AG04450 (cell line): ENCODE measurements around the gene ANXA8. TPM values are rescaled to one million over a fixed set of nuclear protein-coding genes. Genes with fewer than 3 reads are reported as not detected.
A peak's percentile ranks its signal among the peaks of the same experiment; 100 is the strongest.
"Not testable (repeated sequence)": the region's sequence is repeated elsewhere in the genome, so short reads cannot be mapped to it uniquely, and the experiment has no call there.

Source experiments
- CTCF ChIA-PET: fragments of 300-600, 350-600 bp; formaldehyde crosslinking; extraction: SDS; loops from one replicate; lab custom pipeline; 2022; ENCODE audit warnings: antibody characterized with exemption, inconsistent platforms; lab: Charles Lee
- POLR2A ChIA-PET: fragments of 350-600 bp; formaldehyde crosslinking; extraction: SDS; loops from one replicate; lab custom pipeline; 2021; ENCODE audit warnings: antibody characterized with exemption, inconsistent platforms; lab: Yijun Ruan, JAX
- DNase-seq: peaks from one replicate; pipeline ENCODE4 v3.0.0-alpha.2; 2011; ENCODE audit warnings: low read depth, low spot score
- H3K27ac ChIP-seq: one replicate; pipeline ENCODE4 v1.5.1; 2012; ENCODE audit warnings: low read depth, low read length, control low read depth
- H3K27me3 ChIP-seq: one replicate; pipeline ENCODE4 v1.6.0; 2012; ENCODE audit warnings: low read length; ENCODE audit not compliant: control insufficient read depth, insufficient read depth
- H3K4me3 ChIP-seq: 2 replicates; pipeline ENCODE4 v1.5.1; 2011; ENCODE audit warnings: mild to moderate bottlenecking, low read depth, low read length, control low read depth
- H3K9me3 ChIP-seq: 2 replicates; pipeline ENCODE4 v1.5.1; 2012; ENCODE audit warnings: low read length; ENCODE audit not compliant: control insufficient read depth, insufficient read depth
- polyA plus RNA-seq: library from polyadenylated mRNA; depleted of rRNA; stranded (reverse); fragments of >200 nt; gene quantifications from 2 replicates; pipeline ENCODE4 v1.2.3, GENCODE V29; 2011
- TF ChIP-seq, protein P1 (sequence below): IDR thresholded peaks from 2 replicates; pipeline ENCODE4 v1.5.1; 2011; ENCODE audit warnings: low read depth, low read length, control low read depth, inconsistent platforms

The ANXA8 gene
- polyA plus RNA-seq, 1 experiment = 0.42 TPM

- H3K27me3 ChIP-seq, POLR2A ChIA-PET, H3K9me3 ChIP-seq, CTCF ChIA-PET: not testable (repeated sequence)
- Histone ChIP-seq H3K4me3 (peak overlapping the region; percentile 27; the same call in 1 of the 2 replicates), H3K27ac (peak overlapping the region; percentile 68)
- peak; percentile 24 for DNase-seq
- TF ChIP-seq, protein P1, sequence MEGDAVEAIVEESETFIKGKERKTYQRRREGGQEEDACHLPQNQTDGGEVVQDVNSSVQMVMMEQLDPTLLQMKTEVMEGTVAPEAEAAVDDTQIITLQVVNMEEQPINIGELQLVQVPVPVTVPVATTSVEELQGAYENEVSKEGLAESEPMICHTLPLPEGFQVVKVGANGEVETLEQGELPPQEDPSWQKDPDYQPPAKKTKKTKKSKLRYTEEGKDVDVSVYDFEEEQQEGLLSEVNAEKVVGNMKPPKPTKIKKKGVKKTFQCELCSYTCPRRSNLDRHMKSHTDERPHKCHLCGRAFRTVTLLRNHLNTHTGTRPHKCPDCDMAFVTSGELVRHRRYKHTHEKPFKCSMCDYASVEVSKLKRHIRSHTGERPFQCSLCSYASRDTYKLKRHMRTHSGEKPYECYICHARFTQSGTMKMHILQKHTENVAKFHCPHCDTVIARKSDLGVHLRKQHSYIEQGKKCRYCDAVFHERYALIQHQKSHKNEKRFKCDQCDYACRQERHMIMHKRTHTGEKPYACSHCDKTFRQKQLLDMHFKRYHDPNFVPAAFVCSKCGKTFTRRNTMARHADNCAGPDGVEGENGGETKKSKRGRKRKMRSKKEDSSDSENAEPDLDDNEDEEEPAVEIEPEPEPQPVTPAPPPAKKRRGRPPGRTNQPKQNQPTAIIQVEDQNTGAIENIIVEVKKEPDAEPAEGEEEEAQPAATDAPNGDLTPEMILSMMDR = peak; percentile 35
Observed at GRCh38 chr10:47461261-47461687, 22.6 kb downstream of the ANXA8 start.

DNA sequence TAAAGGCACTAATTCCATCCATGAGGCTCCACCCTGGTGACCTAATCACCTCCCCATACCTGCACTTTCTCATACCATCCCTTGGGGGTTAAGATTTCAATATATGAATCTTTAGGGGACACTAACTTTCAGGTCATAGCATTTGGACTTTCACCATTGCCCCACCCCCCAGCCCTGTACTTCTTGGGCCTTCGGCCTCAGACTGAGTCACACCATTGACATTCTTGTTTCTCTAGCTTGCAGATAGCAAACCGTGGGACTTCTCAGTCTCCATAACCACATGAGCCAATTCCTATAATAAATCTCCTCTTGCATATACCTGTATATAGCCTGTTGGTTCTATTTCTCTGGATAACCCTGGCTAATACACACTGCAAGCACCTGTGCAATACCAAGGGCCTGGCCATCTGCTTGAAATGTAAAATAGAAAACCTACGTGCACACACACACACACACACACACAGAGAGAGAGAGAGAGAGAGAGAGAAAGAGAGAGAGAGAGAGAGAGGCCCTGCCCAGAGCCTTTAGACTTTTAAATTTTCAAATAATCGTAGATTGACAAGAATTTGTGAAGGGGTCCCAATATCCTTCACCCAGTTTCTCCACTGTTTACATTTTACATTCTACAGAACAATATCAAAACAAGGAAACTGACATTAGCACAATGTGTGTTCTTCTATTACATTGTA, 25.3 kb downstream of the ANXA8 start:
- peaks cover 4% of the 10 kb centered on the region for H3K27me3 ChIP-seq
- H3K9me3 ChIP-seq = no peaks in the 10 kb centered on the region
- H3K27ac ChIP-seq = no peak overlapping the region
- ChIA-PET POLR2A (no interaction called here), CTCF (no interaction called here)
- peak; percentile 33 for DNase-seq
- H3K4me3 ChIP-seq = no peak overlapping the region
- TF ChIP-seq, protein P1 = no peak

- TF ChIP-seq, protein P1 = no peak
- Histone ChIP-seq H3K4me3 (no peak overlapping the region), H3K27ac (no peak overlapping the region), H3K9me3 (no peaks in the 10 kb centered on the region), H3K27me3 (peaks cover 4% of the 10 kb centered on the region)
- ChIA-PET POLR2A (no interaction called here), CTCF (no interaction called here)
- DNase-seq = no peak
Observed at GRCh38 chr10:47457826-47458225, 26.1 kb downstream of the ANXA8 start.

DNA sequence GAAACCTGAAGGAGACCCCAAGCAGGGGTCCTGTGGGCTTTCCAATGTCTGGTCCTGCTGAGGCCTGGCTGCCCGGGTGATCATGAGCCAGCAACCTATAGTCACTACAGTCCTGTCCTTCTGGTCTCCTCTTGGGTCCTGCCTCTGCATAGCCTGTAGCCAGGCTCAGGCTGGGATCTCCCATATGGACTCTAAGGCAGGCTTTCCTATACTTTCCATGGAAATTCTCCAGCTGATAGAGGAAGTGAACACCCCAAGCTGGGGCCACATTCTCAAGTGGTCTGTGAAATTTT, 26.4 kb downstream of the ANXA8 start:
- ChIA-PET CTCF (no interaction called here), POLR2A (no interaction called here)

More for the DNA sequence above, 26.4 kb downstream of the ANXA8 start:
- H3K4me3 ChIP-seq = no peak overlapping the region
- H3K27me3 ChIP-seq = peaks cover 4% of the 10 kb centered on the region
- TF ChIP-seq, protein P1 = no peak
- H3K9me3 ChIP-seq = no peaks in the 10 kb centered on the region
- DNase-seq = no peak
- H3K27ac ChIP-seq = no peak overlapping the region
